HG03025 (cell line): ENCODE results near the gene R3HDML.
"Not testable (repeated sequence)": the region's sequence is repeated elsewhere in the genome, so short reads cannot be mapped to it uniquely, and the experiment has no call there.

ENCODE experiments used
- ATAC-seq: cut with Tn5 transposase; IDR thresholded peaks from one replicate; pipeline ENCODE4 v1.9.1; 2021; ENCODE audit warnings: mild to moderate bottlenecking, moderate library complexity; ENCODE audit not compliant: unreplicated experiment, low FRiP score

The R3HDML gene, protein sequence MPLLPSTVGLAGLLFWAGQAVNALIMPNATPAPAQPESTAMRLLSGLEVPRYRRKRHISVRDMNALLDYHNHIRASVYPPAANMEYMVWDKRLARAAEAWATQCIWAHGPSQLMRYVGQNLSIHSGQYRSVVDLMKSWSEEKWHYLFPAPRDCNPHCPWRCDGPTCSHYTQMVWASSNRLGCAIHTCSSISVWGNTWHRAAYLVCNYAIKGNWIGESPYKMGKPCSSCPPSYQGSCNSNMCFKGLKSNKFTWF

DNA sequence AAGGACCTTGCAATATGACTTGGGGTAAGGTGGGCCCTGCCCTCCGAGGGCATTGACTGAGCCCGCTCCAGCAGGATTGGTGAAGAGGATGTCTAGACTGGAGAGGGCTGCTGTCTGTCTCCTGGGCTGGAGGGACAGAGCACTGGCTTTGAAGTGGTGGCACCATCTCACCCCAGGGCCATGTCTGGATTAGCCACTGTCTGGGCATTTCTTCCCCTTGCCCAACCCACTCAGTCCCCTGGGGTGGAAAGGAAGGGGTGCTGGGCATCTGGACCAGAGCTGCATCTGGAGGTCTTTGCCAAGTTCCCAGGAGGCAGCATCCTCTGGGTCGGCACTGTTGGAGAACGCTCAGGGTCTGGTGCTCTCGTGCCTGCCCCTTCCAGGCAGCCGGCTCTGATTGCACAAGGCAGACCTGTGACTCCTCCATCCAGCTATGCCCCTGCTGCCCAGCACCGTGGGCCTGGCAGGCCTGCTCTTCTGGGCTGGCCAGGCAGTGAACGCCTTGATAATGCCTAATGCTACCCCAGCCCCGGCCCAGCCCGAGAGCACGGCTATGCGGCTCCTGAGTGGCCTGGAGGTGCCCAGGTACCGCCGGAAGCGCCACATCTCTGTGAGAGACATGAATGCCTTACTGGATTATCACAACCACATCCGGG, at the start of gene R3HDML:
Gene R3HDML, plus strand, starts transcription at position 319 of the 656 bp plus-strand sequence. Its CDS starts 115 bp downstream, at position 434.
- no peak for ATAC-seq

DNA sequence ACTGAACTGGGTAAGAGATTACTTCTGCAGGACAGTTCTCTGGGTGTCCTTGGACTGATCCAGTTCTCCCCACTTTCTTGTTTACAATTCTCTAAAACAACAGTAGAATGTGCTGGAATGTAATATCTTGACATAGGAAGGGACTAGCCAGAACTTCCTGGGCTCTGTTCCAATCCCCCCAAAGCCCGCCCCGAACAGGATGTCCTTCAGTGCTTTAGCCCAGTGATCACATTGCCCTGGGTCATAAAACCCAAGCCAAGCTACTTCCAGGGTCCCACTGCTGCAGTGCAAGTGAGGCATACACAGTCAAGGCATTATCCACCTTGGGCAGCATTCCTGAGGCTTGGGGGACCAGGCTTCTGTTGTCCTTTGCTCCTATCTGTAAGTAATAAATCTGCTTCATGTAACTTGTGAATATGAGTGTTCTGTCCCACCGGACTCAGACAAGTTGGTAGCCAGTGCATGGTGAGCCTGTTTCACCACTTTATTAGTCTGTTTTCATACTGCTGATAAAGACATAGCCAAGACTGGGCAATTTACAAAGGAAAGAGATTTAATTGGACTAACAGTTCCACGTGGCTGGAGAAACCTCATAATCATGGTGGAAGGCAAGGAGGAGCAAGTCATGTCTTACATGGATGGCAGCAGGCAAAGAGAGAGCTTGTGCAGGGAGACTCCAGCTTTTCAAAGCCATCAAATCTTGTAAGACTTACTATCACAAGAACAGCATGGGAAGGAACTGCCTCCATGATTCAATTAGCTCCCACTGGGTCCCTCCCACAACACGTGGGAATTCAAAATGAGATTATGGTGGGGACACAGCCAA, 49.4 kb upstream of the R3HDML start:
- no peak for ATAC-seq

DNA sequence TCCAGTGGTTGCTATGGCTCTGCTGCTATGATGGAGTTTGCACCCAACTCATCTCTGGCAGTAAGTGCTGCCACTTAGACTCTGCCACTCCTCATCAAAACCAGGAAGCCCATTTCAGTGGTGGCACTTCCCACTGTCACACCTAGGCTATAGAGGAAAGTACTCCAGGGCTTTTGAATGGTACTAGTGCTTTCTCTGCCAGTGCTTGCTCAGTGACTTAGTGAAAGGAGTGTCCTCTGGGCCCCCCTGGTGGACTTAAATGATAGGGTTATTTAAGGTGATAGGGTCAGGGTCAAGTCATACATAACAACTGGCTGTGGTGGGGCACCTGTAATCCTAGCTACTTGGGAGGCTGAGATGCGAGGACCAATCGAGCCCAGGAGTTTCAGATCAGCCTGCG, 48.6 kb upstream of the R3HDML start:
- no peak for ATAC-seq

DNA sequence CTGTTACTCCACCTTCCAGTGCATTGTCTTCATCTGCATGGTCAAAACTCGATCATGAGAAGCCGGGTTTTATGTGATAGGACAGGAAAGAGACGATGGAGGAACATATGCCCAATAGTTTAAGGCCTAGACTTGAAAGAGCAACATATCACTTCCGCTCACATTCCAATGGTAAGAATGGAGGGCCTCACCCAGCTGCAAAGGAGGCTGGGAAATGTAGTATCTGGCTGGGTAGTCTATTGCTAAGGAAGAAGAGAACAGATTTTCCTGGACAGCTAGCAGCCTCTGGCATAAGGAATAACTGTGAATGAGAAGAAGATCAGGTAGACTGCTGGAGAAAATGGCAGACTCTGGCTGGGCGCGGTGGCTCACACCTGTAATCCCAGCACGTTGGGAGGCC, 45.1 kb upstream of the R3HDML start:
- no peak for ATAC-seq

DNA sequence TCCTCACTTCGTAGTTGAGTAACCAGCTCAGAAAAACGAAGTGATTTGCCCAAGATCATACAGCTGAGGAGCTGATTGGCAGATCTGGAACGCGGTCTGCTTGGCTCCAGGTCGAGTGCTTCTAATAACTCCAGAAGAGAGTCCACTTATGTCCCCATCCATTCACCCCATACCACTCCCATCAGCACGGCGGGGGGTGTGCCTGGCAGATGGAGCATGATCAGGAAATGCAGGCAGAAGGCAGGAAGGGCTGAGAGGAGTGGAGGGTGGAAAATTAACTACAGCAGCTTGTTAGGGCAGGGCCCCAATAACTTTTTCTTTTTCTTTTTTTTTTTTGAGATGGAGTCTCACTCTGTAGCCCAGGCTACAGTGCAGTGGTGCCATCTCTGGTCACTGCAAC, 40.8 kb upstream of the R3HDML start:
- ATAC-seq: no peak

DNA sequence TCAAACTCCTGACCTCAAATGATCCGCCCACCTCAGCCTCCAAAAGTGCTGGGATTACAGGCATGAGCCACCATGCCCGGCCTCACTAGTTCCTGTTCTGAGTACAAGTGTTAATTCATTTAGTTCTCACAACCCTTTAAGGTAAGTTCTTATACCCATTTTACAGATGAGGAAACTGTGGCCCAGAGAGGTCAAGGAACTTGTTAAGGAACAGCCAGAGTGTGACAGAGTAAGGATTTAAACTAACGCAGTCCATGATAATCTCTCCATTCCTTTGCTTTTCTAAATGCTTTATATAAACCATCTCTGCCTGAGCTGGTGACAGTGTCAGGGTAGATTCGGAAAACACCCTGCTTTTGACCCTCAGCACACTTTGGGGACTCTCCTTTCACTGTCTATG, 39.1 kb upstream of the R3HDML start:
- no peak for ATAC-seq

DNA sequence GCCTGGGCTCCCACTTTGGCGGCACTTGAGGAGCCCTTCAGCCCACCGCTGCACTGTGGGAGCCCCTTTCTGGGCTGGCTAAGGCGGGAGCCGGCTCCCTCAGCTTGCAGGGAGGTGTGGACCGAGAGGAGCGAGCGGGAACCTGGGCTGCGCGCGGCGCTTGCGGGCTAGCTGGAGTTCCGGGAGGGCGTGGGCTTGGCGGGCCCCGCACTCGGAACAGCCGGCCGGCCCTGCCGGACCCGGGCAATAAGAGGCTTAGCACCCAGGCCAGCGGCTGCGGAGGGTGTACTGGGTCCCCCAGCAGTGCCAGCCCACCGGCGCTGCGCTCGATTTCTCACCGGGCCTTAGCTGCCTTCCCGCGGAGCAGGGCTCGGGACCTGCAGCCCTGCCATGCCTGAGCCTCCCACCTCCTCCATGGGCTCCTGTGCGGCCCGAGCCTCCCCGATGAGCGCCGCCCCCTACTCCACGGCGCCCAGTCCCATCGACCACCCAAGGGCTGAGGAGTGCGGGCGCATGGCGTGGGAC, 37.8 kb upstream of the R3HDML start:
- not testable (repeated sequence) for ATAC-seq

DNA sequence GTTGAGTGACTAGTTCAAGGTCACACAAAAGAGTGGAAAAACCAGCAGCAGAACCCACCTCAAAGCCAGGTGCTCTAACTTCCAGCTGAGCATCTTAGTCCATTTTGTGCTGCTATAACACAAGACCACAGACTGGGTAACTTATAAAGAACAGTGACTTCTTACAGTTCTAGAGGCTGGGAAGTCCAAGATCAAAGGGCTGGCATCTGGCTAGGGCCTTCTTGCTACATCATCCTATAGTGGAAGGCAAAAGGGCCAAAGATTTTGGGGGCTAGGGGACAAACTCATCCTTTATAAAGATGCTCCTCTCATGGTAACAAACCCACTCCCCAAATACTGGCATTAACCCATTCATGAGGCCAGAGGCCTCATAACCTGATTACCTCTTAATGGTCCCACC, 35.6 kb upstream of the R3HDML start:
- ATAC-seq: no peak

DNA sequence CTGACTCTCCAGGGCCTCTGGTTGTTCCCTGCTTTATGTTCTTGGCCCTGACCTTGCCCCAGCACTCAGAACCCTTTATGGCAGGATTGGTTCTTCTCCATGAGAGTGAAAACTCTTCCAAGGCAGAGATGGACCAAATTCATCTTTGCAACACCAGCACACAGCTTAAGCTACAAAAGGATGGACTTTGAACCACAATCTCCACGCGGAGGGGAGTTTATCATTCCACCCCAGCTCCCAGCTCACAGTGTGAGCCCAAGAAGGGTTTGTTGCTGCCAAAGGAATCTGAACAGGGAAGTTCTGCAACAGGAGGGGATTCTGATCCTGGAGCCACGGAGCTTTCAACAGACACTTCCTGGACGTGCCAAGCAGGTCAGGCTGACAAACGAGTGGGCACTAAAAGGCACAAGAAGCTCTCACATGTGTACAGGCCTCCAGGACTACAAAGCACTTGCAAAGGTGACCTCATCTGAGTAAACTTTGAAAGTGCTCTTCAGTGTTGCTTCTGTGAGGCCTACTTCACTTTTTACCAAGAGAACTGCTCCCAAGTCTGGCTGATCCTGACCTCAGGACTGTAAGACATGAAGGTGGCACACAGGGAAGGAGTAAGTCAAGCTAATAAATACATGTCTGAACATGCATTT, 34.7 kb upstream of the R3HDML start:
- no peak for ATAC-seq

DNA sequence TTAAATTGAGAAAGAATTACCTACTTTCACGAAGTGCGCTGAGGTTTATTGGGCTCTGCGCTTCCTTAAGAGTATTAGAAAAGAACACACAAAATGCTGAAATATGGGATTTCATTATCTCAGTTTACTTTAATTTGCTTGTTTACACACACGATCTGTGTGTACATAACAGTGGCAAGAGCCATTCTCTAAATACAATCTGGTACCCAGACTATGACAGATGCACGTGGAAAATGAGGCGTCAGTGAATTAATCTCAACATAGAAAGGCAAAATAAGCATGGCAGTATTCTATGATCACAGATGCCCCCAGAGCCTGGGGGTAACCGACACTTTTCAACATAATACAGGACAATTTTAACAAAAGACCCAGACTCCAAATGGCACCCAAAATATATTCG, 34.1 kb upstream of the R3HDML start:
- ATAC-seq: no peak

DNA sequence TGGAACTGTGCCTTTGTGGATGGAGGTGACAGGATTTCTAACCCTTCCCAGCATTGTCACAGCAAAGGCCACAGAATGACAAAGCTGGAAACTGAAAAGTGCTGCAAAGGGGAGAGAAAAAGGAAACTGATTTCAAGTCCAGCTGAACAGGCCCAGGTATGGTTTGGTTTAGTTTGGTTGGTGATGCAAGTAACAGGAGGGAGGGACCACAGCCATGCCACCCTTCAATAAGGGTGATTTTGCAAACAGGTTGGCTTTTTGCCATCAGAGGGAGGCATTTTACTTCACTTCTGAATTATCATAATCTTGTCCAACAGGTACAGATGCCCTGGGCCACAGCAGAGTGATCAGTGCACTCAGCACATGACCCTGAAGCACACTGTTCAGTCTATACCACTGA, 32.5 kb upstream of the R3HDML start:
- no peak for ATAC-seq

DNA sequence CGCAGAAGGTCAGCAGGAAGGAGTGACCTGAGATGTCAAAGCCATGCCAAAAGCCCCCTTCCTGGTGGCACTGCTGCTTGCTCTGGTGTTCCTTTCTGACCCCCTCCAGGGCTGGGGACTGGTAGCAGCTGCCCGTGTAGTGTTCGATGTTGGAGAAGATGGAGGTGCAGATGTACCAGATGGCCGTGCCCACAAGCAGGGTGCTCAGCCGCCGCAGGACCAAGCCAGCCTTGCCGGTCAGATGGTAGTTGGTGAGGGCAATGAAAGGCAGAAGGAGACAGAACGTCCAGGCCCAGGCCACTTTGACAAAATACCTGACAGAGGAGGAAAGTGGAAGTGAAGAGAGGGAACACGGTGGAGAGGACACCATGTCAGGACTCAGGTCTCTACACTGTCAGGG, 29.9 kb upstream of the R3HDML start:
- ATAC-seq: no peak

DNA sequence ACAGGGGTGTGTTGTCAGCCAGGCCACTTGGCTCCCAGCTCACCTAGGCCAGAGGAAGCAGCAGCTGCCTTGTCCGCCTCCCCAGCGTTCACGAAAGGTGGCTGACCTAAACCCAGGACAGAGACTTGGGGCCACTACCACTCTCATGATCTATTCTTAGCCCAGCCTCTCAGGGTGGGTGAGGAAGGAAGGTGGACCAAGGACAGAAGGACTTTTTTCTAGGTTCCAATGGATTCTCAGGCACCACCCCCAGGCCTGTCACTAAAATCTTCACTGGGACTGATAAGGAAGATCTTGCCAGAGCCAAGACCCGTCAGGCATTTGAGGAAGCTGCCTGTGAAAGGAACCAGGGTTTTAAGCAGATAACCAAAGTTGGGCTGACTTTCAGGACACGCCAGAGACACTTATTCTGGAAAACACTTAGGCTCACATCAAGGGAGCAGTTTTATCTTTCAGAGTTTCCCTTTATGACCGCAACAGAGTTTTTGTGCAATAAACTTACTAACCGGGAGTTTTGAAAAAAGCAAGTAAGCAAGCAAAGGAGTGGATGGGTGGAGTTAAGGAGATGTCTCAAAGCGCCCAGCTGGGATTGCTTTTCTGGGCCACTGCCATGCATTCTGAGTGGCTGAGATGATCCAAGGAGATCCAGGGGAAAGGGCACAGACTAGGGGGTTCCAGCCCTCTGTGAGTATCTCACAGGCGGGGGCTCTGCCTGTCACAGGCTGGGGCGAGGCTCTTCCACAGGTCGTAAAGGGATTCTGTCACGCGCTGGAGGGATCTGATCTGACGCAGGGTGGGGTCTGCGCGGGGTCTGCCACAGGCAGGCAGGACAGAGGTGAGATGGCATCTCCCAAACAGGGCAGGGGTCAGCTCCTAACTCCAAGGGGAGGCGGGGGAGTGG, 26.8 kb upstream of the R3HDML start:
- peak; percentile 6 for ATAC-seq

DNA sequence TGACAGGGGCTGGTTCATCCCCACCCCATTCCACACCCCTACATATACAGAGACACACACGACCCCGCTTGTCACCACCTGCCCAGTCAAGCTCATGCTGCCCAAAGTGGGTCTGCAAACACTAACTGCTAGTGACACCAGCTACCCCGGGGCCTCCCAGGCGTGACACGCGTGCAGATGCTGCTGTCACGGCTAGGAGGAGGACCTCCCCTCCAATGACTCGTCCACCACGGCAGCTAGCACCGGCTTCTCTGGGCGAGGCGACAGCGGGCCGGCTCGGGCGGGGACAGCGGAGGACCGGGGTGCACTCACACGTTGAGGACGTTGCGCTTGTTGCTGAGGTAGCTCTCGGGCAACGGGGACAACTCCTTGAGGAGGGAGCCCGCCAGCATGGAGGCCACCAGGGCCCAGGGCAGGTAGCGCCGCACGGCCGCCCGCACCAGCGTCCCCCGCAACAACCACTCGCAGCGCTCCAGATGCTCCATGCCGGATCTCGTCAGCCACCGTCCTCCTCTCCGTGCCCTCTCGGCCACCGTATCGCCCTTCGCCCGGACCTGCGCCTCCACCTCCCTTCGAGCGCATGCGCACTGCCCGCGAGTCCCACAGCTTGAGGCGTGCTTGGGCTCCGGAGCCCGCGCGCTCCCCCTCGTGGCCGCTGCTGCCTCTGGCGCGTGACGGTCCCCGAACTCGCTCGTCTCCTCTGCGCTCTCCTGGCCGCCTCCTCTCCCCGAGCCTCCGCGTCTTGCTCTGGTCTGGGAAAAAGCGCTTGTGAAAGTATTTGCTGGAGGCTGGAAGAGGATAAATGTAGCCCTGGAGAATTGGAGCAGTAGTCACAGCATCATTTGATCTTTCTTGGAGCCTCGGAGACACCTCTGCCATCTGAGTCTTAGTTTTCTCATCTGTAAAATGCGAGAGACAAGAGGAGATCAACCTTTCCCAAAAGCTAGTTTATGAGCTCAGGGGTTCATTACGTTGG, 25.9 kb upstream of the R3HDML start, which contains the start of gene FITM2:
Gene FITM2, minus strand, starts transcription at position 539 of the 976 bp plus-strand sequence. Its CDS starts 54 bp downstream, at position 485.
- ATAC-seq: peak; percentile 62

DNA sequence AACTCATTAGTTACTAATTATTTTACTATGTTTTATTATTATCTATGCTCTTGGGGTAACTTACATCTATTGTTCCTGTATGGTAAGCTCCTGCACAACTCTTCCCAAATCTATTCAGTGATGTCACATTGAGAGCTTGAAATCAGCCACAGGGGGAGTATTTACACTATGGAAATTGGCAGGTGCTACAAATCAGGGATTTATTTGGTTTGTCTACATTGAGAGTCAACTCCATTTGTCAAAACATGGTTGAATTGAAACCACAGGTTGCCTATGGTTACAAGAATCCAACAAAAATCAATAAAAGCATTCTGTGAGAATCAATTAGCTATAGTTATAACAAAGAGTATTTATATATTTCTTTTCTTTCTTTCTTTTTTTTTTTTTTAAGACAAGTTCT, 22.0 kb upstream of the R3HDML start:
- ATAC-seq: no peak

DNA sequence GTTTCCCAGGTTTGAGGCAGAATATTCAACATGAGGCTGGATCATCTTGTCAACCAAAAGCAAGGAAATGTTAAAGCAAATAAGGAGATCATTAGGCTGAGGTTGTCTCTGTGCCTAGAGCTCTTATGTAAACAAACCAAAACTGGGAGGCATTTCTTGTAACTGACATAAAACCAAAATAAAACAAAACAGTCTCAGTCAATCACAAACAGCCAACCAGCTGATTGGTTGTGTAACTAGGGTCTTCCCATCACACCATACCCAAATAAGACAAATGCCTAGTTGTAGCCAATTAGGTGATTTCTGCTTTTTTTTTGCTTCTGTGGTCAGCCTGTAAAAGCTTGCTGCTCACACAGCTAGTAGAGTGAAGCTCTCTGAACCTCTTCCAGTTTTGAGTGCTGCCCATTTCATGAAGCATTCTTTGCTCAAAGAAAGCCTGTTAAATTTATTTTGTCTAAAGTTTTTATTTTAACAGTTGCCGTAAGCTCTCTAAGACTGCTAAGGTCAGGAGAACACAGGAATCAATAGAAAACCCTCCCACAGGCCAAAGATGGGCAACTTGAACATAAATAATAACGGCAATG, 16.9 kb upstream of the R3HDML start:
- ATAC-seq: no peak

DNA sequence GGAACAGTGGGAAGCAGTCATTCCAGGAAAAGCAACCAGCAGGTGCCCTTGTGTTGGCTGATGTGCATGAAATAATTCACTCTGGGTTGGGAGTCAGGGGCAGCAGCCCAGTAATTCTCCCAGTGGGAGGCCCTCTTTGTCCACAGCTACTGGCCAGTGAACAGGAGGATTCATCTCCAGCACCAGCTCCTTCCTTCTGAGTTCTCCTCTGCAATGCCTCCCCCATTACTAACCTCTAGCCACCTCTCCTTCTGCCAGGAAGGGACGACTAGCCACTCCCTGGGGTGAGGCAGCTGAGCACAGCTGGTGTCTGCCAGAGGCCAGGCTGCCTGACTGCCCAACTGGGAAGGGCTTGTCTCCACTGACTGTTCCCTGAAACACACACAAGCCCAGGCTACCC, 12.5 kb upstream of the R3HDML start:
- ATAC-seq: no peak
